ENCODE data around the gene ZNF775. TPM values are rescaled to one million over a fixed set of nuclear protein-coding genes. Genes with fewer than 3 reads are reported as not detected.

The ZNF775 gene
- total RNA-seq, 3 donors from 2014 or later = 10.9 to 11.8 (median 11.3) TPM

GRCh38 chr7:150417863-150418262 is 38.7 kb downstream of the ZNF775 start:
- H3K4me3 ChIP-seq = no peak overlapping the region
- no peaks in the 10 kb centered on the region for H3K9me3 ChIP-seq
- ATAC-seq (no peak), DNase-seq (peak in 1 of 3 donors; percentile 9)
- intact Hi-C loops (cut with DNase I, micrococcal nuclease) = no loop called here
- no peaks in the 10 kb centered on the region for H3K36me3 ChIP-seq (ENCODE audit: low read depth)
- H3K4me1 ChIP-seq (ENCODE audit: low read depth) = no peaks in the 10 kb centered on the region
- TF ChIP-seq CTCF (IDR thresholded peaks at IDR 0.05) = no peak

- intact Hi-C loops (cut with DNase I, micrococcal nuclease) = loop anchor here in 1 of 2 donors (5.0 kb wide), 1 partner anchor 63 kb away; no protein-coding TSS in a partner anchor
- H3K36me3 ChIP-seq (ENCODE audit: low read depth) = no peaks in the 10 kb centered on the region
- H3K4me3 ChIP-seq = no peak overlapping the region
- no peaks in the 10 kb centered on the region for H3K4me1 ChIP-seq (ENCODE audit: low read depth)
- no peak for ATAC-seq
- no peak for TF ChIP-seq CTCF (IDR thresholded peaks at IDR 0.05)
- no peaks in the 10 kb centered on the region for H3K9me3 ChIP-seq
- no peak for DNase-seq
Observed at GRCh38 chr7:150420242-150420641, 41.1 kb downstream of the ZNF775 start.

GRCh38 chr7:150420987-150421674 is 42.0 kb downstream of the ZNF775 start:
- Histone ChIP-seq H3K4me3 (no peak overlapping the region), H3K4me1 (ENCODE audit: low read depth) (no peaks in the 10 kb centered on the region), H3K36me3 (ENCODE audit: low read depth) (no peaks in the 10 kb centered on the region), H3K9me3 (no peaks in the 10 kb centered on the region)
- peak; percentile 69 for TF ChIP-seq CTCF (IDR thresholded peaks at IDR 0.05)
- intact Hi-C loops (cut with DNase I, micrococcal nuclease) = loop anchor here in 1 of 2 donors (5.0 kb wide), 1 partner anchor 64 kb away; no protein-coding TSS in a partner anchor
- ATAC-seq (peak; percentile 99), DNase-seq (peak; percentile 78 to 95 (median 87))

GRCh38 chr7:150421831-150422230 is 42.7 kb downstream of the ZNF775 start:
- intact Hi-C loops (cut with DNase I, micrococcal nuclease) = loop anchor here in 1 of 2 donors (5.0 kb wide), 1 partner anchor 65 kb away; no protein-coding TSS in a partner anchor
- no peak for DNase-seq
- Histone ChIP-seq H3K9me3 (no peaks in the 10 kb centered on the region), H3K4me1 (ENCODE audit: low read depth) (no peaks in the 10 kb centered on the region), H3K4me3 (no peak overlapping the region), H3K36me3 (ENCODE audit: low read depth) (no peaks in the 10 kb centered on the region)
- ATAC-seq = no peak
- TF ChIP-seq CTCF (IDR thresholded peaks at IDR 0.05) = no peak

- intact Hi-C loops (cut with DNase I, micrococcal nuclease) = no loop called here
- Histone ChIP-seq H3K36me3 (ENCODE audit: low read depth) (no peaks in the 10 kb centered on the region), H3K9me3 (no peaks in the 10 kb centered on the region), H3K4me3 (no peak overlapping the region), H3K4me1 (ENCODE audit: low read depth) (peaks cover 3% of the 10 kb centered on the region)
- no peak for DNase-seq
- no peak for TF ChIP-seq CTCF (IDR thresholded peaks at IDR 0.05)
- no peak for ATAC-seq
Observed at GRCh38 chr7:150425670-150426069, 46.5 kb downstream of the ZNF775 start.
